NCI-H345 treated with DMSO at 0.1 percent for 48 hours (cell line): ENCODE data around the gene WSCD2.
A peak's percentile ranks its signal among the peaks of the same experiment; 100 is the strongest.

Experiments
- DNase-seq: peaks from one replicate; lab custom pipeline; 2025; ENCODE audit not compliant: unreplicated experiment; lab: John Stamatoyannopoulos, UW

The WSCD2 gene

DNA sequence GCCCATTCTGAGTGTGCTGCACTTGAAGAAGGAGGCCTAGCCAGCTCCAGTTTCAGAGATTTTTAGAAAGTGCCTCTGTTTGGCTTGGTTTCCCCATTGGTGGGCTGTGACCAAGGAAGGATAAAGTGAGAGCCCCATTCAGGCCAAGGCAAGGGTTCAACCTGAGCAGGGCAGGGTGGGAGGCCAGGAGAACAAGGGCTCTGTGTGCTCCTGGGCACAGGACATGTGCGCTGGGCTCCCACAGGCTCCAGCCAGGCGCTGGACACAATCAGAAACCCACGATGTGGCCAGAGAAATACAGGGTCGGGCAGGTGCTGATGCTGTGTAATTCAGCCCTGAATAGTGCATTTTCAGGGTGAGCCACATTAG, 23.1 kb downstream of the WSCD2 start:
- no peak for DNase-seq

DNA sequence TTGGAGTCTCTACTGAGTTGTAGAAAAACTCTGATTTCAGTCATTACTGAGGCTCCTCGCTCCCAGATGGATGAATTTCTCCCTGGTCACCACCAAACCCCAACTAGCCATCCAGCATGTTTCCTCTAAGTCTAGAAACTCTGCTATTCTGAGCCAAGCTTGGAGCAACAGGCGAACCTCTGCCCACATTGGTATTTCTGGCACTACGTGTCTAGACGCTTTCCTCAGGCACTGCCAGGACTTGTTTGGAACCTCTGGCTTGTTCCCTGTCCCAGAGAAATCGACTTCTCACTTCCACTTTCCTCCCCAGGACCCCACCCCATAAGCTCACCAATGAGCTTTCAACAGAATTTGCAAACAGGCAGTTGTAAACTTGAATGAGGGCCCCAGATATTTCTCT, 27.6 kb downstream of the WSCD2 start:
- no peak for DNase-seq

DNA sequence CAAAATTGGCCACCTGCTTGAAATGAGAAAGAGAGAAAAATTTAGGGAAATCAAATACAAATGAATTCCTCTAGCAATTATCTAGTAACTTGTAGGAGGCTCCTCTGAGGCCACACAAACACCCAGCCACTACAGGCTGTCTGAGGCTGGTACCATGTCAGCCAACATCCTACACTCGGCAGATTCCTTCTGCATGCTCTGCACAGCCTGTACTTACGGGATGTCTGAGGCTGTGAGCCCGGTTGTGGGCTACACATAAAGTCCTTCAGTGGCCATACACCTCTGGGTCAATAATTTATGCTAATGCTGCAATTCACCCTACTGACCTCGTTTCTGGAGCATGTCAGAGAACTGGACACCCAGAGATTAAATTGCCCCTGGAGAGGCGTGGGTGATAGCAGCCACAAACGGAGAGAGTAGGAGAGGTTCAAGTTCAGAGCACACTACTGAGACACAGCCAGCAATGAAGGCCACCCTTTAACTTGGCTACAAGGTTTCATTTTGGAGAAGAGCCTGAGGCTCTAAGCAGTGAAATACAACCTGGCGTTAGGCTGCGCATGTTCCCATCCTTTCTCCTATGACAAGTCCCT, 28.9 kb downstream of the WSCD2 start:
- DNase-seq = no peak

DNA sequence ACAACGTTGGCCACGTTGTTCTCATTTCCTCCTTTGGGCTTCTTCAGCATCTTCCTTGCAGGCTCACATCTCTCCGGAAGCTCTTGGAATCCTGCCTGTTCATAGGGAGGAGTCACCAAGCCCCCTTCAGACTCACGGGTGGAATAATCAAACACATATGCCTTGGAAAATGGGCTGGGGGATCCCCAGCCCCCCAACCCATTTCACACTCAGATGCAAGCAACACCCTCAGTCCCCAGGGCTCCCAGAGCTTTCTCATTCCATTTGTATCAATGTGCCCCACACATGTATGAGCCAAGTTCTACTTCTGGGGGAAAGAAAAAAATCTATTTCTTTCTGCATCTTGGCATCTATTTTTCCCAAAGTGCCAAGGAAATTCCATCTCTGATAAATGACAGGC, 33.1 kb downstream of the WSCD2 start:
- DNase-seq = no peak

DNA sequence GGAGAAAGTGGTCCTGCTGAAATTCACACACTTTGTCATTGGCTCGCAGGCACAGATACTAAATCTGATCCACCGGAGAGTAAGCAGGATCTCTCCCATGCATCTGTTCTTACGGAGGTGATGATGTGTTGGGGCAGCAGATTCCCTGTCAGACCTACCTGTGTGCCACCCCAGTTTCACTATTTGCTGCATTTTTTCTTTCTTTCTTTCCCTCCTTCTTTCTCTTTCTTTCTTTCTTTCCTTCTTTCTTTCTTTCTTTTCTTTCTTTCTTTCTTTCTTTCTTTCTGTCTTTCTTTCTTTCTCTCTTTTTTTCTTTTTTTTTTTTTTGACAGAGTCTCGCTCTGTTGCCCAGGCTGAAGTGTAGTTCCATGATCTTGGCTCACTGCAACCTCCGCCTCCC, 37.4 kb downstream of the WSCD2 start:
- no peak for DNase-seq

DNA sequence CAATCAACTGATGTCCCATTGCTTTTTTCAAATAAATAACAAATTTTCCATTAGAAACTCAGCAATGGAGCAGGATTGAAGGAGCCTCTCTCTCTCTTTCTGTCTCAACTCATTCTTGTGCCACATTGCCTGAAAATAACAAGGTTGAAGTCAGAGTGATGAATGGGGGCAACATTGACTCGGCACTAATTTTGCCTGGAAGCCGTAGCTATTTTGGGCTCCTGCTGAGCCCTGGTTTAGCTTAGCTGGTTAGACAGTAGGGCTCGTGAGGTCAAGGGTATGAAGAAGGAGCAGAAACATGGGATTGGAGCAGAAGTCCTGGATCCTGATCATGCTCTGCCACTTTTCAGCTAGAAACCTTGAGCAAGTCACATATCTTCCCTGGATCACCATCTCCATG, 38.9 kb downstream of the WSCD2 start:
- DNase-seq = no peak

DNA sequence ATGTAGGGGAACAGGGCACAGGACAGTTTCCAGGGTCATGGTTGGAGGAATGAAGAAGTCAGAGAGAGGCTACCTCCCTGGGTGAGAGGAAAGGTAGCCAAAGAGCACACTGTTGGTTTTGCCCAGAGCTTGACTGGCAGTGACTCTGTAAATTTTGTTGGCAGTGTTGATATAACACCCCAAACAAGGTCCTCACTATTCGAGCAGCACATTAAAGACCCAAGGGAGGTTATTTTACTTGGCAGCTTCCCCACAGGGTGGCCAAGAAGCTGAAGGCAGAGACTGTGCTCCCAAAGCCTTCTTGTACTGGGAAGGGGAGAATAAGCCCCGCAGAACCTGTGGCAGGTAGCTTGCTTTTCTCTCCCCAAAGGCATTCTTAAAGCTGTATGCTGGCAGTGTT, 40.6 kb downstream of the WSCD2 start:
- no peak for DNase-seq

DNA sequence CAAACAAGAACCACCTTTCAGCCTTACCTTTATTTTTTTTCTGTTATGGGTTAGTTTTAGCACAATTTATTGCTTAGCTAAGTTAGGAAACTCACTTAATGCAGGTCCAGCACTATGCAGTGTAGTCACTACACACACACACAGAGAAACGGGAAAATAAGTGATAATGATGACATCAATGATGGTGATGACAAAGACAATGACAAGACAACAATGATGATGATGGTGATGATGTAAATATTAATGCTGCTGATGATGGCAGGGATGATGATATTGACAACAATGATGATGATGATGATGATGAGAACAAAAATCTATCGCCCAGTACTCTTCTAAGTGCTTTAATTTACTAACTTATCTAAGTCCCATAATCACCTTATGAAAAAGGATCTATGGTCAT, 41.1 kb downstream of the WSCD2 start:
- no peak for DNase-seq

DNA sequence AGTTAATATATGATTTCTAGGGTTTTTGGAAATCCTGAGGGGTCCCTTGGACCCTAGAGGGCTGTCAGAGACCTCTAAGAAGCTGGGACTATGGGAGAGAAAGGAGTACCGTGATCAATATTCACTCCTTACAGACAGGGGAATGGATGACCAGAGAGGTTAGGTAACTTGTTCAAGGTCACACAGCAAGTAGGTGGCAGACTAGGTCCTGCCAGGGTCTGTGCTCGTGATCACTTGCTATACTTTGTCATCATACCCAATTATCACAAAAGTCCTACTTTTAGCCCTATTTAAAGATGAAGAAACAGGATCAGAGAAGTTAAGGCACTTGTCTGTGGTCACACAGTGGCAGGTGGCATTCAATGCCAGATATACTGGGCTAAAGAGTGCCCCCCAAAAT, 42.9 kb downstream of the WSCD2 start:
- no peak for DNase-seq

DNA sequence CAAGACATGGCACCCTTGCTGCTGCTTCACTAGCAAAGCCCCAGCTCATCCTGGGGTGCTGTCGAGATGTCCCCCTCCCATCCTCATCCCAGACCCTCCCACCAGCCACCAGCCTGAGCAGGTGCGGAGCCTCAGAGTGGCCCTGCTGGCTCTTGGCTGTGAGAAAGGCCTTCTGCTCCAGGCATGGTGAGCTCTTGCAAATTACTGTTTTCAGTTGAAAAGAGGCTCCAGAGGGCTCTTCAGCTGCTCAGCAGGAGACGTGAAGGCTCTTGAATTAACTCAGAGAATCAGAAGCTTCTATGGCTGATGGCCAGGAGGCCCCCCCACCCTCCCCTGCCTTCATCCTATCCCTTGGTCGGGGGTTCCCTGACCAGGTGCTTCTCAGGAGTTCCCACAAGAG, 44.1 kb downstream of the WSCD2 start:
- DNase-seq = peak; percentile 67

DNA sequence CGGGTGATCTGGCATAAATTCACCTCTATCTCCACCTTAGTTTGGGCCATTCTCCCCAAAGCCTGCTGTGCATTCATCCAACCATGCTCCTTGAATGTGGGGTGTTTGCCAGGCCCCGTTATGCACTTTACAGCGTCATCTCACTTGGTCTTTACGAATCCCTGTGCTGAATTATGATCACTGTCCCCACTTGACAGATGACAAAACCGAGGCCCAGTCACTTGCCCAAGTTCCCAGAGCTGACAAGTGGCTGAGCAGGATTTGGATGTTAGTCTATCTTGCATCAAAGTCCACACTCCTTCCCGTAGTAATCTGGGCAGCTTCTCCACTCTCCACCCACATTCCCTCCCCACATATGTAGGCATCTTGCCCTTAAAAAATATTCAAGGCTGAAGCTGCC, 44.8 kb downstream of the WSCD2 start:
- DNase-seq = no peak

DNA sequence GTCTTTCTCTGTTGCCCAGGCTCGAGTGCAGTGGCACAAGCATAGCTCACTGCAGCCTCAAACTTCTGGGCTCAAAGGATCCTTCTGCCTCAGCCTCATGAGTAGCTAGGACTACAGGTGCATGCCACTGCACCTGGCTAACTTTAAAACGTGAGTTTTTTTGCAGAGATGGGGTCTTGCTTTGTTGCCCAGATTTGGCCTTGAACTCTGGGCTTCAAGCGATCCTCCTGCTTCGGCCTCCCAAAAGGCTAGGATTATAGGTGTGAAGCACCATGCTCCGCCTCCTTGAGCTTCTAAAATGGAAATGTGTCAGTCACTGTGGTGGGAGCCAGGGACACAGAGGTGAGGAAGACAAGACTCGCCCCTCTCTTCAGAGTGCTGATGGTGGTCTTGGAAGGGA, 45.6 kb downstream of the WSCD2 start:
- no peak for DNase-seq

DNA sequence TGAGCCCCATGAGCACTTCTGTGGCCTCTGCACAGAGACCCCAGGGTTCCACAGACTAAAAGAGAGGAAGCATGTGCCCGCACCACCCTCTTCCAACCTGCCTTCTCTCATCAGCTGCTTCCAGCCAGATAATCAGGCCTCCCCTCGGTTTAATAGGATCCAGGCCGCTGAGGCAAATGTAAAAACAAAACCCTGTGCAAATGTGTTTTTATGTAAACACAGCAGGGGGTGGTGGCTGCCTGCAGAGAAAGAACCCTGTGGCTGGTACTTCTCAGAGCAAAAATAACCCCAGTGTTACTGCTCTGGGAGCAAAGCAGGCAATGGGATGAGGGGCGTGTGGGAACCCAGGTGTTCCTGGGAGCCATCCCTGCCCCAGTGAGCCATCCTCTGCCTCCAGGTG, 46.2 kb downstream of the WSCD2 start:
- DNase-seq = peak; percentile 82

DNA sequence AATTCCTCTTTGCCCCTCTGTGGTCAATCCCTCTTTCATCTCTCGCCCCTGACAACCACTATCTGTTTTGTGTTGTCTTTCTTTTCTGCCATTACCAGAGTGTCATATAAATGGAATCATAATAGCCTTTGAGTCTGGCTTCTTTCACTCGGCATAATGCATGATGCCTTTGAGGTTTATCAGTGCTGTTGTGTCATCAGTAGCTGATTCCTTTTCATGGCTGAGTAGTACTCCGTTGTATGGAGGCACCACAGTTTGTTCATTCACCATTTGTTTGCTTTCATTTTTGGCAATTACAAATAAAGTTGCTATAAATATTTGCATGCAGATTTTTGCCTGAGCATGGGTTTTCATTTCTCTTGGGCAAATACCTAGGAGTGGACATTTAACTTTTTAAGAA, 47.2 kb downstream of the WSCD2 start:
- DNase-seq = no peak

DNA sequence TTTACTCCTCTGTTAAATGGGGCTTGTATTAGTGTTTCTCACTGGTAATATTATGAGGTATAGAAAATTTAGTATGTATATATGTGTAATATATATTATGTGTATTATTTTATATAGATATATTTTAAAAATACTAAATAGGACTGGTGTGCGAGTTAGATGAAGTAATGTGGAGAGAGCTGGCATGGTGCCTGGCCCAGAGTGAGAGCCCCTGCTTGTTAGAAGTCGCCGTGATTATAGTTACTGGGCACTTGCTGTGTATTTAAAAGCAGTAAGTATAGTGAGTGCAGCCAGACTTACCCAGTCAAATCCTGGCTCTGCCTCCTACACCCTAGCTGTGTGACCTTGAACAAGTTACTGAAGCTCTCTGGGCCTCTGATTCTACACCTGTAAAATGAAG, 48.0 kb downstream of the WSCD2 start:
- DNase-seq = no peak

DNA sequence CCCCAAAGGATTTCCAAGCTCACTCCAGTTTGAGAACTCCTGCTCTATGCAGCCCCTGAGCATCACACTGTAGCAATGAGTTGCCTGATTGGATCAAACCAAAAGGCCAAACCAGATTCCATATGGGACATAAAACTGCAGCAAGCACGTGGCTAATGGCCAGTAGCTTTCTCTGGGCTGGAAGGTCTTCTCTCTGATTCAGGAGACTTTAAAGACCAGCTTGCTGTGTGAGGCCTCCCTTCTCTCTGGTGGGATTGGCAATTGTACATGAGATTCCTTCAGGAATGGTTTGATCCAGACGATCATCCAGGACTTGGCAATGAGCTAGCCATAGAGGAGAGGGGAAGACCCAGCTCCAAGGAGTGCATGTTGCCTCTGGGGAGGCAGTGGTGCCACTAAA, 50.2 kb downstream of the WSCD2 start:
- DNase-seq = no peak

DNA sequence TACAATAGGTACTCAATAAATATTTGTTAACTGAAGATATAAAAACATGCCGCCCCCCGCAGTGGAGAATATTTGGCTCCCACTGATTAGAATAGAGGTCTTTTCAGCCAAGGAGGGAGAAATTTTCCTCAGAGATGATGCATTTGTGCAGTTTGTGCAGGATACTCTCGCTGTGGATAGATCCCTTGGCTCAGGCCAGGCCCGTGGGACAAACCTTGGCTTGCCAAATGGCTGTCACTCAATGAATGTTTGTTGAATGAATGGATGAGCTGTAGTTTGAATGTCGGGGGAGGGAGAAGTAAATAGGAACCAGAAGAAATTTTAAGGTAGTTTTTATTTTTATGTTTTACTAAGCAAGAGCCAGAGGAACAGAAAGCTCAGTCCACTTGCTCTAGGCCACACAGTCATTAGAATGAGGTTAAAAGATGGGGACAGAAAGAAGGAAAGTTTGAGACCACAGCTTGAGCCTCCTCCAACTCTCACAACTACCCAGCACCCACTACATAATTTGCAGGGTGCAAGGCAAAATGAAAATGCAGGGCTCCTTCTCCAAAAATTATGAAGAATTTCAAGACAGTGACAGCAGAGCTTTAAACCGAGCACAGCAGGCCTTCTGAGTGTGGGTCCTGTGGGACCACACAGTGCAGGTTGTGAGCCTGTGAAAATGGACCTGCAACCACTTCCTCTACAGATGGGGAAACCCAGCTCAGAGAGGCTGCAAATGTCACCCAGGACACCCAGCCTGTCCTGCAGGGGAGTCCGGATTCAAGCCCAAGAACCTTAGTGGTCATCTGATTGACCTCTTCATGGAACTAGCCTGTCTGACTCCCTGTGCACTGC, 51.4 kb downstream of the WSCD2 start:
- no peak for DNase-seq

DNA sequence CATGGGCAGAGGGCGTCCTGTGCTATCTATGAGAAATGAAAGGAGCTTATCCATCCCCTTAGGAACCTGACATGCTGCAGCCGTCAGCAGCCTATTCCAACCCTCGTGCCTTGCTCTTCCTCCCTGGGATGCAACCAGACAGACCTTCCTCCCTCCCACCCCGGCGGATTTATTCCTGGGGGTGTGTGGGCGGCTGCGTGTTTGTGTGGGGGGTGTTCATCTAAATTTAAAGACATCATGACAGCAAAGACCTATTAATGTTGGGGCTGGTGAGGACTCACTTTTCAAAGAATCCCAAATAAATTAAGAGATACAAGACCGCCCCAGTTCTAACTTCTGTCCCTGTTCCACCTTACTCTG, 52.0 kb downstream of the WSCD2 start:
- no peak for DNase-seq

DNA sequence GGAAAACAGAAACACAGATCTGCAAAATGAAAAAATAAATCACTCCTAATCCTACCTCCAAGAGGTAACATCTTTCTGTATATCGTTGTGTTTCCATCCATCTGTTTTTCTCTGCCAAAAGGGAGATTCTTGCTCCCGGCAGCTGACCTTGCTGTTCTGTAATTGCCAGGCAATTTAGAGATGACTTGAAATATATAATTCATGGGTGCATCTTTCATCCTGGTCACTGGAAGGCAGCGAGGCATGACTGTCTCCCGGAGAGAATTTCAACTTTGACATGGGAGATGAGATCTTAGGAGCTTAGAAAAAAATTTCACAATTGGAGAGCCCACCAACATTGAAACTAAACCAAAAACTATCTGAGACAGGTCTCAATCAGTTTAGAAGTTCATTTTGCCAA, 53.0 kb downstream of the WSCD2 start:
- no peak for DNase-seq

DNA sequence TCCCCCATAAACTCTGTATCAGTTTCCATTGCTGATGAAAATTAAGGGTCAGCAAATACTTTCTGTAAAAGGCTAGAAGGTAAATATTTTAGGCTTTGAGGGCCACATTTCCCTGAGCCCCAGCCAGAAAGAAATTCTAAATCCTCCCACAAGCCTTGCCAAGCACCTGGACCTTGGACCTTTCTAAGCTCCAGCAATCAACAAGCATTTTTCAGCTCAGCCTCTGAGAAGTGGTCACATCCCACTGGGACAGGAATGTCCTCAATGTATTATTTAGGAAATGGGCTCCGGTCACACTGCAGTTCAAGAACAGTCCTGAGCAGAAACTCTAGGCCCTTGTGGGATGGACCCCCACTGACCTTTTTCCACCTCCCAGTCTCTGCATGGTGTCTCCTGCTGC, 55.9 kb downstream of the WSCD2 start:
- no peak for DNase-seq

DNA sequence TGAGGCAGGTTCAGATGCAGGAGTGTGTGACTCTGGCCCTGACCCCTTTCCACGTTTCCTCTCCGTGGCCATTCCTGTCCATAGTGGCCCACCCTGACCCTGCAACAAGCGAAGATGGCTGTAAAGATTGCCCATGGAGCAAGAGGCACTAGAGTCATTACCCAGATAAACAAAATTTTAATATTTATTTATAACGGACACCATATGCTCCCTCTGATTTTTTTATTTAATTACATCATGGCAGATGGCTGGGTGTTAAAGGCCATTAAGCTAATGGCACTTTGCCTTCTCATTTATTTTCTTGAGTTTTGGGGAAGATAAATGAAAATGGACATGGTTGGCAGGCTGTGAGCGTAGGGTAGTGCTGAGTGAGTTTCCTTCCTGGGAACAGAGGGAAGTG, 58.7 kb downstream of the WSCD2 start:
- DNase-seq = no peak

DNA sequence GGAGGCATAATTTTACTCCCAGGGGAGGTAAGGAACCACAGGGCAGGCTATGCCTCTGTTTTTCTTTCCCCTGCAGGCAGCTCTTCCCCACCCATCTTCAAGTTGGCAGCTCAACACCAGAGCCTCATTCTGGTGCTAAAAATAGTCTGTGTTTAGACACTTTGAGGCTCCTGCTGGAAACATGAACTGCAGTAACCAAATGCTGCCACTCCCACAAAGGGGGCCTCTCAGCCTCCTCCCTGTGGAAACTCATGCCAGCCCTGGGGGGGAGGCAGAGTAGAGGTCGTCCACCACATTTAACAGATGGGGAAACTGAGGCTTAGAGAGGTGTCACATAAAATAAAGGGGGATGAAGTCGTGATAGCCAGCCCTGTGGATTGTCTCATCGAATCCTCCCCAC, 61.4 kb downstream of the WSCD2 start:
- DNase-seq = peak; percentile 22

DNA sequence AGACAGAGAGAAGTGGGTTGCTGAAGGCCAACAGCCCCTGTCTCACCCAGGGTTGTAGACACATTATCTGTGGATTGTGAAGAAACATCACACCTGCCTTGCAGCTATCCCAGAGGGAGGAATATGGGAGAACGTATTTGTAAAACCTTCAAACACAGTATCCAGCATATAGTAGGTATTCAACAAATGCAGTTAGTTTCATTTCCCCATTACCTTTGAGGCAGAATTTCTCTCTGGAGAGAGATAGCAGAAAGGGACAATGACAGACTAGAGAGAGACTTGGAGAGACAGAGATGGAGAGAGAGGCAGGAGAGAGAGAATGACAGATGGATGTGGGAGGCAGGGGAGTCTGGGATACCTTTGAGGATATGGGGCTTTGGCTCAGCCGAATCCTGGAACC, 62.0 kb downstream of the WSCD2 start:
- no peak for DNase-seq
